Fibroblast of lung (primary cell): ENCODE data around the gene UPB1.

Experiments
- CTCF ChIP-seq, 2 donors: IDR thresholded peaks in 1 of 2; conservative IDR thresholded peaks in 1 of 2; 1 replicate in 1 of 2; 2 replicates in 1 of 2; pipeline ENCODE4 v1.5.1; 2011 to 2012; ENCODE audit warnings: low read length in 2 of 2, control low read depth in 1 of 2, inconsistent platforms in 1 of 2, low read depth in 1 of 2, mild to moderate bottlenecking in 1 of 2
- EZH2 ChIP-seq: IDR thresholded peaks from 2 replicates; pipeline ENCODE4 v1.5.1; 2012; ENCODE audit warnings: low read length, control low read depth, mild to moderate bottlenecking; ENCODE audit errors: missing control alignments

GRCh38 chr22:24571266-24571665, 76.1 kb downstream of the UPB1 start:
- no peak for TF ChIP-seq CTCF (conservative IDR thresholded peaks at IDR 0.05 in 1 of 2, IDR thresholded peaks at IDR 0.05 in 1 of 2; ENCODE audit: low read depth in 1 of 2, low read length in 2 of 2)
- TF ChIP-seq EZH2, result no peak
